ENCODE measurements around the gene SIGLEC10. TPM values are rescaled to one million over a fixed set of nuclear protein-coding genes. Genes with fewer than 3 reads are reported as not detected.
A peak's percentile ranks its signal among the peaks of the same experiment; 100 is the strongest.

Gene SIGLEC10
- total RNA-seq, 1 donor from 2014 or later = 0.38 TPM

- Histone ChIP-seq H3K4me3 (no peak overlapping the region), H3K27ac (replicated peaks) (no peak overlapping the region), H3K4me1 (no peaks in the 10 kb centered on the region), H3K9me3 (replicated peaks) (no peaks in the 10 kb centered on the region), H3K27me3 (ENCODE audit: low read depth) (peaks cover 81% of the 10 kb centered on the region), H3K36me3 (no peaks in the 10 kb centered on the region)
- TF ChIP-seq, protein P1, sequence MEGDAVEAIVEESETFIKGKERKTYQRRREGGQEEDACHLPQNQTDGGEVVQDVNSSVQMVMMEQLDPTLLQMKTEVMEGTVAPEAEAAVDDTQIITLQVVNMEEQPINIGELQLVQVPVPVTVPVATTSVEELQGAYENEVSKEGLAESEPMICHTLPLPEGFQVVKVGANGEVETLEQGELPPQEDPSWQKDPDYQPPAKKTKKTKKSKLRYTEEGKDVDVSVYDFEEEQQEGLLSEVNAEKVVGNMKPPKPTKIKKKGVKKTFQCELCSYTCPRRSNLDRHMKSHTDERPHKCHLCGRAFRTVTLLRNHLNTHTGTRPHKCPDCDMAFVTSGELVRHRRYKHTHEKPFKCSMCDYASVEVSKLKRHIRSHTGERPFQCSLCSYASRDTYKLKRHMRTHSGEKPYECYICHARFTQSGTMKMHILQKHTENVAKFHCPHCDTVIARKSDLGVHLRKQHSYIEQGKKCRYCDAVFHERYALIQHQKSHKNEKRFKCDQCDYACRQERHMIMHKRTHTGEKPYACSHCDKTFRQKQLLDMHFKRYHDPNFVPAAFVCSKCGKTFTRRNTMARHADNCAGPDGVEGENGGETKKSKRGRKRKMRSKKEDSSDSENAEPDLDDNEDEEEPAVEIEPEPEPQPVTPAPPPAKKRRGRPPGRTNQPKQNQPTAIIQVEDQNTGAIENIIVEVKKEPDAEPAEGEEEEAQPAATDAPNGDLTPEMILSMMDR (IDR thresholded peaks at IDR 0.05; ENCODE audit: borderline replicate concordance) = no peak
- DNase-seq = no peak
- intact Hi-C loops (cut with micrococcal nuclease) = no loop called here
Observed at GRCh38 chr19:51440846-51441409, 23.5 kb upstream of the SIGLEC10 start.

DNA sequence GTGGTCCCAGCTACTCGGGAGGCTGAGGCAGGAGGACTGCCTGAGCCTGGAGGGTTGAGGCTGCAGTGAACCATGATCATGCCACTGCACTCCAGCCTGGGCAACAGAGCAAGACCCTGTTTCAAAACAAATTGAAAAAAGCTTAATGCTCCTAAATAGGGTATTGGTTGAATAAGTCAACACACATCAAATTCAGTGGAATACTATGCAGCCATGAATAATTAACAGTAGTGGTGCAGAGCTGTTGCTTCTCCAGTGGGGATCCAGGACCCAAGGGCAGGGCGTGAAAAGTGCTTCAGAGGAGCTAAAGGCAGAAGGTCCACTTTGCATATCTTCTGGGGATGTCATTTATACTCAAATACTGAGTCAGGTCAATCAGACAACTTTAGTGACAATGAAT lies 22.6 kb upstream of the SIGLEC10 start:
- Histone ChIP-seq H3K4me3 (no peak overlapping the region), H3K36me3 (no peaks in the 10 kb centered on the region), H3K4me1 (no peaks in the 10 kb centered on the region), H3K27ac (replicated peaks) (no peak overlapping the region), H3K9me3 (replicated peaks) (no peaks in the 10 kb centered on the region), H3K27me3 (ENCODE audit: low read depth) (peaks cover 90% of the 10 kb centered on the region)
- TF ChIP-seq, protein P1 (IDR thresholded peaks at IDR 0.05; ENCODE audit: borderline replicate concordance) = no peak
- intact Hi-C loops (cut with micrococcal nuclease) = no loop called here
- DNase-seq = no peak

GRCh38 chr19:51439021-51439465 lies 21.6 kb upstream of the SIGLEC10 start:
- no peak overlapping the region for H3K4me3 ChIP-seq
- H3K27me3 ChIP-seq (ENCODE audit: low read depth) = peaks cover 99% of the 10 kb centered on the region
- intact Hi-C loops (cut with micrococcal nuclease) = no loop called here
- no peaks in the 10 kb centered on the region for H3K4me1 ChIP-seq
- H3K27ac ChIP-seq (replicated peaks) = no peak overlapping the region
- no peaks in the 10 kb centered on the region for H3K9me3 ChIP-seq (replicated peaks)
- no peaks in the 10 kb centered on the region for H3K36me3 ChIP-seq
- no peak for DNase-seq
- TF ChIP-seq, protein P1 (IDR thresholded peaks at IDR 0.05; ENCODE audit: borderline replicate concordance) = peak; percentile 39

DNA sequence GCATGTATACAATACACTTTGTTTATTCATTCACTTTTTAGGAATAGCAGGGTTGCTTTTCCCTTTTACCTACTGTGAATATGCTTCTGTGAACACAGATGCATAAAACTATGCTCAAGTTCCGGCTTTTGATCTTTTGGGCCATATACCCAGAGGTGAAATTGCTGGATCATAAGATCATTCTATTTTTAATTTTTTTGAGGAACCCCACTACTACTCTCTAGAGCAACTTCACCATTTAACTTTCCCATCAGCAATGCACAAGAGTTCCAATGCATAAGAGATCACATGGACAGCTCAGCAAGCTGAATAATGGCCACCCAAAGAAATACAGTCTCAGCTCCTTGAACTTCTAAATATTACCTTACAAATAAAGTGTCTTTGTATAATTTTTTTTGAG lies 17.0 kb upstream of the SIGLEC10 start:
- intact Hi-C loops (cut with micrococcal nuclease) = no loop called here
- H3K27me3 ChIP-seq (ENCODE audit: low read depth) = peaks cover 80% of the 10 kb centered on the region

GRCh38 chr19:51433043-51433442 lies 15.6 kb upstream of the SIGLEC10 start:
- intact Hi-C loops (cut with micrococcal nuclease) = no loop called here
- H3K9me3 ChIP-seq (replicated peaks) = peaks cover 3% of the 10 kb centered on the region
- TF ChIP-seq, protein P1 (IDR thresholded peaks at IDR 0.05; ENCODE audit: borderline replicate concordance) = no peak
- no peak overlapping the region for H3K27ac ChIP-seq (replicated peaks)
- no peak for DNase-seq
- no peaks in the 10 kb centered on the region for H3K36me3 ChIP-seq
- H3K4me3 ChIP-seq = no peak overlapping the region
- peaks cover 66% of the 10 kb centered on the region for H3K27me3 ChIP-seq (ENCODE audit: low read depth)
- H3K4me1 ChIP-seq = no peaks in the 10 kb centered on the region

More for the DNA sequence above, 17.0 kb upstream of the SIGLEC10 start:
- no peak for DNase-seq
- no peak overlapping the region for H3K27ac ChIP-seq (replicated peaks)
- TF ChIP-seq, protein P1 (IDR thresholded peaks at IDR 0.05; ENCODE audit: borderline replicate concordance) = no peak
- no peaks in the 10 kb centered on the region for H3K36me3 ChIP-seq
- H3K9me3 ChIP-seq (replicated peaks) = no peaks in the 10 kb centered on the region
- H3K4me3 ChIP-seq = no peak overlapping the region
- H3K4me1 ChIP-seq = no peaks in the 10 kb centered on the region

All from left ventricle myocardium inferior (tissue), 1 donor.